Posterior cingulate gyrus (tissue), 11 donors: ENCODE measurements around the gene FOXA2.

Experiments used
- DNase-seq, 10 donors: peaks; one replicate each; pipeline versions ENCODE4 v3.0.0 to v3.0.0-alpha.2; 2020 to 2021; ENCODE audit warnings: mixed read lengths in 3 of 10
- intact Hi-C: fragments of 100-400 bp; cut with DNase I; formaldehyde crosslinking; loops from one replicate; pipeline ENCODE4 v1.15.1; 2023

Gene FOXA2

GRCh38 chr20:22584922-22585785, 782 bp upstream of the FOXA2 start:
- DNase-seq = no peak
- intact Hi-C loops = loop anchor here (10.0 kb wide), 1 partner anchor 250 kb away; no protein-coding TSS in a partner anchor

GRCh38 chr20:22583773-22584521, 425 bp downstream of the FOXA2 start:
- DNase-seq = peak in 1 of 10 donors; percentile 50

GRCh38 chr20:22582964-22583772, 1.2 kb downstream of the FOXA2 start:
- intact Hi-C loops = loop anchor here (10.0 kb wide), 1 partner anchor 248 kb away; no protein-coding TSS in a partner anchor
- DNase-seq = peak in 2 of 10 donors; percentile 79 to 80

More at GRCh38 chr20:22583773-22584521, 425 bp downstream of the FOXA2 start:
- intact Hi-C loops = loop anchor here (10.0 kb wide), 1 partner anchor 249 kb away; no protein-coding TSS in a partner anchor

- intact Hi-C loops = loop anchor here (10.0 kb wide), 1 partner anchor 248 kb away; no protein-coding TSS in a partner anchor
- DNase-seq = peak in 2 of 10 donors; percentile 68 to 77
These were observed 1.9 kb downstream of the FOXA2 start for GRCh38 chr20:22582386-22582963.

GRCh38 chr20:22581437-22582385, 2.7 kb downstream of the FOXA2 start:
- intact Hi-C loops = loop anchor here (10.0 kb wide), 1 partner anchor 247 kb away; no protein-coding TSS in a partner anchor

GRCh38 chr20:22579711-22580697, 4.4 kb downstream of the FOXA2 start:
- peak in 1 of 10 donors; percentile 43 for DNase-seq
- intact Hi-C loops = loop anchor here (10.0 kb wide), 1 partner anchor 245 kb away; no protein-coding TSS in a partner anchor

More at GRCh38 chr20:22581437-22582385, 2.7 kb downstream of the FOXA2 start:
- DNase-seq = peak in 2 of 10 donors; percentile 66 to 67

GRCh38 chr20:22579119-22579427, 5.3 kb downstream of the FOXA2 start:
- DNase-seq = peak in 1 of 10 donors; percentile 21
- intact Hi-C loops = no loop called here

GRCh38 chr20:22578221-22579118, 5.9 kb downstream of the FOXA2 start:
- intact Hi-C loops = no loop called here
- peak in 1 of 10 donors; percentile 57 for DNase-seq

- intact Hi-C loops = no loop called here
- peak in 2 of 10 donors; percentile 61 to 70 for DNase-seq
These were observed 6.7 kb downstream of the FOXA2 start for GRCh38 chr20:22577515-22578220.

GRCh38 chr20:22576733-22577514, 7.4 kb downstream of the FOXA2 start:
- intact Hi-C loops = no loop called here
- peak in 1 of 10 donors; percentile 67 for DNase-seq

GRCh38 chr20:22576273-22576672, 8.1 kb downstream of the FOXA2 start:
- peak in 1 of 10 donors; percentile 21 for DNase-seq
- intact Hi-C loops = no loop called here

- intact Hi-C loops = no loop called here
- no peak for DNase-seq
These were observed 8.6 kb downstream of the FOXA2 start for GRCh38 chr20:22575737-22576136.

GRCh38 chr20:22575087-22575721, 9.2 kb downstream of the FOXA2 start:
- intact Hi-C loops = no loop called here
- DNase-seq = peak in 1 of 10 donors; percentile 30

- no peak for DNase-seq
- intact Hi-C loops = no loop called here
These were observed 9.8 kb downstream of the FOXA2 start for GRCh38 chr20:22574545-22575086.
